Adrenal gland (tissue), 12 donors: ENCODE measurements around the gene CREM. TPM values are rescaled to one million over a fixed set of nuclear protein-coding genes. Genes with fewer than 3 reads are reported as not detected.
A peak's percentile ranks its signal among the peaks of the same experiment; 100 is the strongest.
"Not testable (repeated sequence)": the region's sequence is repeated elsewhere in the genome, so short reads cannot be mapped to it uniquely, and the experiment has no call there.

Experiments
- DNase-seq, 7 donors: peaks; one replicate each; pipeline ENCODE4 v3.0.0-alpha.2; 2019 to 2020
- H3K27ac ChIP-seq, 5 donors: fragments of 200-600 bp; sonication (generic) in 4 of 5; 1 replicate in 3 of 5; 2 replicates in 2 of 5; pipeline versions ENCODE4 v1.5.1 to v1.8.0; 2016 to 2020; ENCODE audit warnings: mild to moderate bottlenecking in 1 of 5
- H3K27me3 ChIP-seq: fragments of 200-600 bp; 2 replicates; pipeline ENCODE4 v1.8.0; 2021
- H3K36me3 ChIP-seq, 2 donors: fragments of 200-600 bp; replicated peaks in 1 of 2; 1 replicate in 1 of 2; 2 replicates in 1 of 2; pipeline versions ENCODE4 v1.5.1 to v1.8.0; 2018 to 2022
- H3K4me1 ChIP-seq, 2 donors: fragments of 200-600 bp; replicated peaks in 1 of 2; 1 replicate in 1 of 2; 2 replicates in 1 of 2; pipeline versions ENCODE4 v1.5.1 to v1.8.0; 2018 to 2021
- H3K4me3 ChIP-seq, 4 donors: fragments of 200-600 bp; sonication (generic) in 3 of 4; one replicate each; pipeline ENCODE4 v1.5.1; 2016 to 2018
- H3K9me3 ChIP-seq, 3 donors: fragments of 200-600 bp; sonication (generic) in 1 of 3; replicated peaks in 1 of 3; 1 replicate in 2 of 3; 2 replicates in 1 of 3; pipeline versions ENCODE4 v1.5.1 to v1.8.0; 2016 to 2021
- CTCF ChIP-seq, 6 experiments: fragments of 450-650 bp in 4 of 6; fragments of 200-600 bp in 2 of 6; sonication (generic) in 1 of 6; IDR thresholded peaks; 1 replicate in 5 of 6; 2 replicates in 1 of 6; pipeline versions ENCODE4 v1.5.1 to v1.8.0; 2016 to 2021; ENCODE audit warnings: antibody characterized with exemption in 6 of 6, mild to moderate bottlenecking in 2 of 6, moderate library complexity in 1 of 6
- POLR2A ChIP-seq, 2 donors: fragments of 450-650 bp; IDR thresholded peaks; one replicate each; pipeline ENCODE4 v1.6.1; 2017; ENCODE audit warnings: antibody characterized with exemption in 2 of 2, mild to moderate bottlenecking in 2 of 2, moderate library complexity in 1 of 2
- WGBS, 4 donors: extraction: QIAGEN DNeasy Blood & Tissue Kit in 2 of 4; methylation state at CpG; one replicate each; pipeline versions ENCODE4 v1.1.5 to v1.1.7; 2013 to 2017; 5-methylcytosine and 5-hydroxymethylcytosine counted together
- intact Hi-C, 2 donors: fragments of 100-400 bp; cut with DNase I; formaldehyde crosslinking; loops; one replicate each; pipeline versions ENCODE4 v1.14.1 to v1.15.0; 2022 to 2023
- polyA plus RNA-seq, 3 donors: library from polyadenylated mRNA; stranded (reverse); fragments of 200-250 nt in 2 of 3; fragments of 350-450 nt in 1 of 3; fragmentation: Illumina TruSeq in 1 of 3; extraction: RNeasy Lipid Tissue Mini Kit (QIAGEN cat#74804) in 1 of 3; gene quantifications; one replicate each; pipeline ENCODE4 v1.2.3, GENCODE V29; 2013 to 2014
- total RNA-seq, 9 donors: library from RNA; depleted of rRNA in 4 of 9; stranded (reverse); fragments of >200 nt in 4 of 9; fragments of 120-200 nt in 1 of 9; fragmentation: NEBNext Ultra II Directional in 1 of 9; extraction: Animal tissue kit (Norgen Biotek cat#: 25700) in 1 of 9; gene quantifications; one replicate each; pipeline versions ENCODE4 v1.1.0 to v1.2.4, GENCODE V29; 2013 to 2023
- donor health status: healthy with polysubstance abuse.
- donor health status: Bipolar disorder and iron deficiency.
- donor health status: DM: yes; HTN: yes; CAD: no.
- donor health status: DM: no; HTN: no; CAD: no.
- donor health status: DM: no; HTN: no; CAD: no.
- donor health status: DM: yes; HTN: yes; CAD: no.

The CREM gene
- total and polyA plus RNA-seq, 12 donors: 75.2 to 340 (median 119) TPM

GRCh38 chr10:35079763-35080162 lies 46.9 kb upstream of the CREM start:
- no peak for TF ChIP-seq CTCF (IDR thresholded peaks at IDR 0.05)
- no peak for TF ChIP-seq POLR2A (IDR thresholded peaks at IDR 0.05)
- no peak overlapping the region for H3K4me3 ChIP-seq
- H3K36me3 ChIP-seq: no peaks in the 10 kb centered on the region
- H3K27ac ChIP-seq: peak overlapping the region in 3 of 5 donors; percentile 23 to 40 (median 31)
- DNase-seq: peak; percentile 28 to 81 (median 74)
- no peaks in the 10 kb centered on the region for H3K27me3 ChIP-seq
- 15 to 44% (median 33%) methylated on average over 3 of the region's 3 CpGs for WGBS, 4 donors
- no peaks in the 10 kb centered on the region for H3K9me3 ChIP-seq
- peaks cover 3 to 11% of the 10 kb centered on the region in 2 donors for H3K4me1 ChIP-seq
- intact Hi-C loops: no loop called here

GRCh38 chr10:35080261-35080660 lies 46.4 kb upstream of the CREM start:
- 87 to 100% (median 92%) methylated on average over 1 of the region's 1 CpG for WGBS, 4 donors
- peak overlapping the region in 3 of 5 donors; percentile 23 to 40 (median 31) for H3K27ac ChIP-seq
- H3K4me3 ChIP-seq, H3K36me3 ChIP-seq, intact Hi-C loops, H3K9me3 ChIP-seq, DNase-seq, H3K27me3 ChIP-seq: not testable (repeated sequence)
- peaks cover 3 to 11% of the 10 kb centered on the region in 2 donors for H3K4me1 ChIP-seq

GRCh38 chr10:35083242-35083641 lies 43.4 kb upstream of the CREM start:
- 83 to 100% (median 93%) methylated on average over 1 of the region's 1 CpG for WGBS, 4 donors

GRCh38 chr10:35089611-35090161 lies 37.0 kb upstream of the CREM start:
- DNase-seq: peak in 3 of 7 donors; percentile 7 to 21 (median 20)
- H3K4me1 ChIP-seq: peaks cover 9 to 27% of the 10 kb centered on the region in 2 donors
- intact Hi-C loops: no loop called here

More at GRCh38 chr10:35083242-35083641, 43.4 kb upstream of the CREM start:
- no peak overlapping the region for H3K27ac ChIP-seq
- intact Hi-C loops: no loop called here
- H3K36me3 ChIP-seq: no peaks in the 10 kb centered on the region
- H3K27me3 ChIP-seq: no peaks in the 10 kb centered on the region
- no peak for TF ChIP-seq CTCF (IDR thresholded peaks at IDR 0.05)
- TF ChIP-seq POLR2A (IDR thresholded peaks at IDR 0.05): no peak
- H3K9me3 ChIP-seq: no peaks in the 10 kb centered on the region
- H3K4me3 ChIP-seq: no peak overlapping the region
- H3K4me1 ChIP-seq: peaks cover 3 to 23% of the 10 kb centered on the region in 2 donors
- DNase-seq: no peak

More at GRCh38 chr10:35089611-35090161, 37.0 kb upstream of the CREM start:
- Histone ChIP-seq H3K27me3 (no peaks in the 10 kb centered on the region), H3K36me3 (no peaks in the 10 kb centered on the region), H3K4me3 (peak overlapping the region; percentile 31 to 100 (median 89)), H3K9me3 (no peaks in the 10 kb centered on the region), H3K27ac (peak overlapping the region in 4 of 5 donors; percentile 93 to 99 (median 96))
- TF ChIP-seq CTCF (IDR thresholded peaks at IDR 0.05) (no peak), POLR2A (IDR thresholded peaks at IDR 0.05) (no peak)
- 0 to 1% (median 0%) methylated on average over 7 to 27 of the region's 27 CpGs for WGBS, 4 donors
